CMK (cell line): ENCODE data around the gene PFN2.
"Not testable (repeated sequence)": the region's sequence is repeated elsewhere in the genome, so short reads cannot be mapped to it uniquely, and the experiment has no call there.

Experiments used
- DNase-seq: peaks from one replicate; pipeline ENCODE4 v3.0.0-alpha.2; 2010; ENCODE audit warnings: low read depth

Gene PFN2

GRCh38 chr3:149968216-149968615 lies 2.5 kb downstream of the PFN2 start:
- DNase-seq: no peak

- no peak for DNase-seq
Observed at GRCh38 chr3:149967086-149967685, 3.5 kb downstream of the PFN2 start.

DNA sequence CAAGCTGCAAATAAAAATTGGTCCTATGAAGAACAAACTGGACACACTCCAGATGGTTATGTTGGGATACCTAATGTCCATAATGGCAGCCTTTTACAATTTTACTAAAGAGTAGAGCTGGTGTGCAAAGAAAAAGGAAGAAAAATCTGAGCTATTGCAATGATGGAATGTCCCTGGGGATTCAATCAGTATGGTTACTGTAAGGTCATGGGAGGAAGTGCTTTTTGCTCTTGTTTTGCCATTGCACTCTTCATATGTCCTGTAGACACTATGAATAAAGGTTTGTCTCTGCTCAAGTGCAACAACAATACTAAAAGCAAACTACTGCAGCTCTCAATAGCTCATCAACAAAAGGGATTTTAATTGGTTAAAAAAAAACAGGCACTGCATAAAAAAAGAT lies 5.4 kb downstream of the PFN2 start:
- DNase-seq: no peak

- no peak for DNase-seq
Observed at GRCh38 chr3:149964291-149964690, 6.4 kb downstream of the PFN2 start.

- DNase-seq: no peak
Observed at GRCh38 chr3:149963485-149963884, 7.2 kb downstream of the PFN2 start.

DNA sequence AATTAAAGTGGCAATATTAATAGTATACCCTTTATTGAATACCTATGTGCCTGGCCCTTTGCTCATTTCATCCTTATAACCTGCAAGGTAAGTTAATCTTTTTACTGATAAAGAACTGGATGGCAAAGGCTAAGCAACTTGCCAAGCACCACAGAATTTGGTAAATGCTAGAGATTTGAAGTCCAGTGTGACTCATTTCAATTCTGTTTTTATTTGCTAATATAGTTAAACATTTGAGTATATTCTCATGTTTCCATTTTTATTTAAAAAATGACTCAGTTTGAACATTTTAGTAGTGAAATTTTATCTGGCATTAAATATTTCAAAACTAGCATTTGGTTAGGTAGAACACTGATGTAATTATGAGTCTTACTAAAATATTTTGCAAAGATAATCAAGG lies 11.3 kb downstream of the PFN2 start:
- DNase-seq: no peak

- DNase-seq: no peak
Observed at GRCh38 chr3:149958171-149958796, 12.4 kb downstream of the PFN2 start.

DNA sequence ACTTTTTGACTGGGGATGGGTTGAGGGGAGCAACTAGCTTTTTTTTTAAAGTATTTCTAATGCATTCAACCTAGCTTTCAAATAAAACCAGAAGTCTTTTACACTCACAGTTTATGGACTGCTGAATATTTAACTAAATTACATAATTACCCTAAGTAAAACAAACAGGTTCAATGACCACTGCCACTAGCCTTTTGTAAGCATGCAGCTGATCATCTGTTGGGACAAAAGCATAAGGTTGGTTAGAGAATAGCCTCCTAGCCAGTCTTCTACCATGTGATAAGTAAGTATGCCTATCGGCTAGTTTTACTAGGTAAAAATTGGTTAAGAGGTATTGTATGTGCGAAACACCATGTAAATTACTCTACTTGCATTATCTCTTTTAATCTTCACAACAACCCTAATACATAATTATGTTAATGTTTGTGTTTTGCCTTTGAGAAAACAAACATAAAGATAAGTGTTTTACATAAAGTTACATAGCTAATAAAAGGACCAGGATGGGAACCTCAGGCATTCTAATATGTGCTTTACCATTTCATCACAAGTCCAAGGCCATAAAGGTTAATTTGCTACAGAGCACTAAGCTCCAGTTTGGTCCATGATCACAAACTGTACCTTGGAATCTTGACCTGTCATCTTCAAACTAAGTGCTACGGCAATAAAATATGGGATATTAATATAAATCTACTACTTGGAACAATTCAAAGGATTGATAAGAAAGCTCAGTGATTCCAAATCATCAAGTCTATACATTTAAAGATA lies 13.2 kb downstream of the PFN2 start:
- no peak for DNase-seq

GRCh38 chr3:149955449-149955848 lies 15.2 kb downstream of the PFN2 start:
- no peak for DNase-seq

DNA sequence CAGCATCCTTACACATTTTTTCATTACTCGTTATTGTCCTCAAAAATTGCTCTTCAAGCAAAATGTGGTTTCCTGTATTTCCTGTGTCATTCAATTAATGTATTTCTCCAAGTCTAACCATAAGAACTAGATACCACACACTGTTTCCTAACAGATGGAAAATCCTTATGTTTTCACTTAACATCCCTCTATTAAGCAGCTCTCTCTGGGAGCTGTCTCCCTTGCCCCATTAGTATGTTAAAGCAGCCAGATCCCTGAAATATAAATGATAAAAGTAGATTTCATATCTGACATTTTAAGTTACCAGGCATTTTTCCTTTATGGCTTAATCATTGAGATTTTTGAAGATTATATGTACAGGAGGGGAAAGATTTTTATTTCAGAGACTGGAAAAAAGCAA lies 15.9 kb downstream of the PFN2 start:
- DNase-seq: no peak

GRCh38 chr3:149949181-149949580 lies 21.5 kb downstream of the PFN2 start:
- DNase-seq: no peak

DNA sequence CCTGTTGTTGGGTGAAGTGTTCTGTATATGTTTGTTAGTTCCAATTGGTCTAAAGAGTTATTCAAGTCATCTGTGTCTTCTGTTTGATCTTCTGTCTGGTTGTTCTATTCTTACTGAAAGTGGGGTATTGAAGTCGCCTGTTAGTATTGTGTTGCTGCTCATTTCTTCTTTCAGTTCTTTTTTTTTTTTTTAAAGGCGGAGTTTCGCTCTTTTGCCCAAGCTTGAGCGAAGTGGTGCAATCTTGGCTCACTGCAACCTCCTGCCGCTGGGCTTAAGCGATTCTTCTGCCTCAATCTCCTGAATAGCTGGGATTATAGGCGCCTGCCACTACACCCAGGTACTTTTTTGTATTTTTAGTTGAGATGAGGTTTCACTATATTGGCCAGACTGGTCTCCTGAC lies 23.5 kb downstream of the PFN2 start:
- DNase-seq: no peak

DNA sequence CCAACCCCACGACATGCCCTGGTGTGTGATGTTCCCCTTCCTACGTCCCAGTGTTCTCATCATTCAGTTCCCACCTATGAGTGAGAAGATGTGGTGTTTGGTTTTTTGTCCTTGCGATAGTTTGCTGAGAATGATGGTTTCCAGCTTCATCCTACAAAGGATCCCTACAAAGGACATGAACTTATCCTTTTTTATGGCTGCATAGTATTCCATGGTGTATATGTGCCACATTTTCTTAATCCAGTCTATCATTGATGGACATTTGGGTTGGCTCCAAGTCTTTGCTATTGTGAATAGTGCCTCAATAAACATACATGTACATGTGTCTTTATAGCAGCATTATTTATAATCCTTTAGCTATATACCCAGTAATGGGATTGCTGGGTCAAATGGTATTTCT lies 26.7 kb downstream of the PFN2 start:
- not testable (repeated sequence) for DNase-seq

GRCh38 chr3:149942409-149942808 lies 28.3 kb downstream of the PFN2 start:
- no peak for DNase-seq

DNA sequence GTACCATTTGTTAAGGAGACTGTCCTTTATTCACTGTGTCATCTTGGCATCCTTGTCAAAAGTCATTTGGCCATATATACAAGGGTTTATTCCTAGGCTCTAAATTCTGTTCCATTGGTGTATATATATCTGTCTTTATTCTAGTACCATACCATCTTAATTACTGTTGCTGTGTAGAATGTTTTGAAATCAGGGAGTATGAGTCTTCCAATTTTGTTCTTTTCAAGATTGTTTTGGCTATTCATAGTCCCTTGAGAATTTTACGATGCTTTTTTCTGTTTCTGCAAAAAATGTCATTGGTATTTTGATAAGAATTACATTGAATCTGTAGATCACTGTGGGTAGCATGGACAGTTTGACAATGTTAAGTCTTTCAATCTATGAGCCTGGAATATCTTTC lies 28.7 kb downstream of the PFN2 start:
- no peak for DNase-seq

- DNase-seq: no peak
Observed at GRCh38 chr3:149941186-149941585, 29.5 kb downstream of the PFN2 start.

DNA sequence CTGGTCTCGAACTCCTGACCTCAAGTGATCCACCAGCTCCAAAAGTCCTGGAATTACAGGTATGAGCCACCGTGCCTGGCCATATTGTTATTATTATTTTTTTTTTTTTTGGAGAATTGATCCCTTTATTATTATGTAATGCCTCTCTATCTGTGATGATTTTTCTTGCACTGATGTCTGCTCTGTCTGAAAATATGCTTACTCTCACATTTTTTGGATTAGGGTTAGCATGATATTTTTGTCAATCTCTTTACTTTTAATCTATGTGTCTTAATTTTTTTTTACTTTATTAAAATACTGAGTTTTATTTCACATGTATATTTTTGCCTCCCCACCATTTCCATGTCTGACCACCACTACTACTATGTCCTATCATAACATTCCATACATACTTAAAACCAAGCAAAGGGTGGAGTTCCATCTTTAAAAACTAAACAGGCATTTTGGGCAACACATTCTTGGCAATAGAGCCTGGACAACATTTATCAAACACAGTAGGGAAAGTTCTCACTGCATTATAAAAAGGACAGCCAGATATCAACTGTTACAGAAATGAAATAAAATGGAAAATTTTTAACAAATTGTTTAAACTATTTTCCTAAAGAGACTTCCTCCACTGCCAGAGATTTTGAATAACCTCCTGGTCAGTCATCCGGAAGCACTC lies 32.2 kb downstream of the PFN2 start:
- not testable (repeated sequence) for DNase-seq

GRCh38 chr3:149936812-149937230 lies 33.9 kb downstream of the PFN2 start:
- DNase-seq: peak; percentile 11

DNA sequence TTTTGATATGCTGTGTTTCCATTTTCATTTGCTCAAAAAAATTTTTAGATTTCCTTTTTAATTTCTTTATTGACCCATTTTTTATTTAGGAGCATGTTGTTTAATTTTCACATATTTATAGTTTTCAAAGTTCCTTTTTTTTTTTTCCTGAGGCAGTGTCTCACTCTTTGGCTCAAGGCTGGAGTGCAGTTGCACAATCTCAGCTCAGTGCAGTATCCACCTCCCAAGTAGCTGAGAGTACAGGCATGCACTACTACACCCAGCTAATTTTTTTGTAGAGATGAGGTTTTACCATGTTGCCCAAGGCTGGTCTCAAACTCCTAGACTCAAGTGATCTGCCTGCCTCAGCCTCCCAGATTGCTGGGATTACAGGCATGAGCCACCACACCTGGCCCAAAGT lies 36.2 kb downstream of the PFN2 start:
- DNase-seq: no peak

DNA sequence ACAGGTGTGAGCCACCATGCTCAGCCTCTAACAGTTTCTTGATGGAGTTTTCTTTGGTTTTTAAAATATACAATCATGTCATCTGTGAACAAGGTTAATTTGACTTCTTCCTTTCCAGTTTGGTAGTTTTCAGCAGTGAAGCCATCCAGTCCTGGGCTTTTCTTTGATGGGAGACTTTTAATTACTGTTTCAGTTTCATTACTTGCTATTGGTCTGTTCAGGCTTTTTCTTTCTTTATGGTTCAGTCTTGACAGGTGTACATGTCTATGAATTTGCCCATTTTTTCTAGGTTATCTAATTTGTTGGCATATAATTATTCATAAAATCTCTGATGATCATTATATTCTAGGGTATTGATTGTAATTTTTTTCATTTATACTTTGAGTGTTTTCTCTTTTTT lies 36.8 kb downstream of the PFN2 start:
- DNase-seq: no peak

GRCh38 chr3:149933008-149933407 lies 37.7 kb downstream of the PFN2 start:
- DNase-seq: no peak

DNA sequence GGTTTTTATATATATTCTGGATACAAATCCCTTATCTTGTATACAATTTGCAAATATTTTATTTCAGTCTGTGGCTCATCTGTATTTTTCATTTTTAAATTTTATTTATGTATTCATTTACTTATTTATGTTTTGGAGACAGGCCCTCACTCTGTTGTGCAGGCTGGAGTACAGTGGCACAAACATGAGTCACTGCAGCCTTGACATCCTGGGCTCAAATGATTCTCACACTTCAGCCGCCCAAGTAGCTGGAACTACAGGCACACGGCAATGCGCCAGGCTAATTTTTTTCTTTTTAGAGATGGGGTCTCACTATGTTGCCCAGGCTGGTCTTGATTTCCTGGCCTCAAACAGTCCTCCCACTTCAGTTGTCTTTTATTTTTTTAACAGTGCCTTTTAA lies 50.6 kb downstream of the PFN2 start:
- no peak for DNase-seq

DNA sequence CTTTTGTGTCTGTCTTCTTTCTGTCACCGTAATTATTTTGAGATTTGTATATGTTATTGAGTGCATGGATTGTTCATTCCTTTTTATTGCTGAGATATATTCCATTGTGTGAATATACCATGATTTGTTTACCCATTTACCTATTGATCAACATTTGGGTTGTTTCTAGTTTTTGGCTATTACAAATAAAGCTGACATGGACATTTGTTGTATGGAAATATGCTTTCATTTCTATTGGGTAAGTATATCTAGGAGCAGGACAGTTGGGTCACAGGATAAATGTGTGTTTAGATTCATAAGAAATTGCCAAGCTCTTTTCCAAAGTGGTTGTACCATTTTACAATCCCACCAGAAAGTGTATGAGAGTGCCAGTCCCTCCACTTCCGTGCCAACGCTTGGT lies 51.2 kb downstream of the PFN2 start:
- DNase-seq: no peak
